GM21723 (cell line): Measurements from ENCODE around the gene S100A2.
A peak's percentile ranks its signal among the peaks of the same experiment; 100 is the strongest.

Source experiments
- ATAC-seq: cut with Tn5 transposase; IDR thresholded peaks from one replicate; pipeline ENCODE4 v1.9.1; 2021; ENCODE audit warnings: mild to moderate bottlenecking, moderate library complexity; ENCODE audit not compliant: unreplicated experiment

The S100A2 gene

GRCh38 chr1:153565529-153566374 lies at the start of gene S100A2:
Gene S100A2 (minus strand): TSS chr1:153565844. CDS start chr1:153563877, 1,967 bp downstream.
- no peak for ATAC-seq

- no peak for ATAC-seq
These were observed 49.8 kb upstream of the S100A2 start for GRCh38 chr1:153615406-153615805.

DNA sequence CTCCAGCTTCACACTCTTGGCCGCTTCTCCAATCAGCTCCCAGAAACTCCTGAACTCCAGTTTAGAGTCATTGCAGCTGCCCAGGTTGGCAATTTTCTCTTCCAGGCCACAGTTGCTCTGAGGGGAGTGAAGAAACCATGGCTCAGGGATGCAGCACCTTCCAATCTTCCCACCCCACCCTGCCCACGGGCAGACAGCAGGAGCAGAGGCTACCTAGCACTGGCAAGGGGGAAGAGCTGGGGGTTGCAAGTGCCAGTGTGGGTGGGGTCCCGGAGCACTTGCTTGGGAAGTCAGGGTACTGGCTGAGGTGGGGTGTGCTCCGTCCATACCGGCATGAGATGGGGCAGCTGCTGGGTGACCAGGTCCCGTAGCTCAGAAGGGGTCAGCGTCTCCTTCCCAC lies 49.3 kb upstream of the S100A2 start:
- no peak for ATAC-seq

- no peak for ATAC-seq
These were observed 48.7 kb upstream of the S100A2 start for GRCh38 chr1:153614189-153614900.

DNA sequence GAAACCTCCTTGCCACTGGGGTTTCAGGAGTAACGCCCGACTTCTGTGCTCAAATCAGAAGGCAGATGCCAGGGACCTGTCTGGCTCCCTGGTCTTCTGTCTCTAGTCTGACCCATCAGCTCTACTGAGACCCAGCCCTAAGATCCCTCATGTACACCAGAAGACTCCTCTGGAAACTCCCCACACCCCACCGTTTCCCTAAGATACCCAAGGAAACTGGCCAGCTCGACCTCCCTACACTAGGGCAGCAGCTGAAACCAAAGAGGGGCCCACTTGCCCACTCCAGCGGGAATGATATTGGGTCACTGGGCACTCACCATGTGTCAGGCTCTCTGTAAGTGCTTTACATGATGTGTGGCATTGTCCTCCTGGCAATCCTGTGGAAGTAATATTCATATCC lies 47.8 kb upstream of the S100A2 start:
- ATAC-seq: no peak

DNA sequence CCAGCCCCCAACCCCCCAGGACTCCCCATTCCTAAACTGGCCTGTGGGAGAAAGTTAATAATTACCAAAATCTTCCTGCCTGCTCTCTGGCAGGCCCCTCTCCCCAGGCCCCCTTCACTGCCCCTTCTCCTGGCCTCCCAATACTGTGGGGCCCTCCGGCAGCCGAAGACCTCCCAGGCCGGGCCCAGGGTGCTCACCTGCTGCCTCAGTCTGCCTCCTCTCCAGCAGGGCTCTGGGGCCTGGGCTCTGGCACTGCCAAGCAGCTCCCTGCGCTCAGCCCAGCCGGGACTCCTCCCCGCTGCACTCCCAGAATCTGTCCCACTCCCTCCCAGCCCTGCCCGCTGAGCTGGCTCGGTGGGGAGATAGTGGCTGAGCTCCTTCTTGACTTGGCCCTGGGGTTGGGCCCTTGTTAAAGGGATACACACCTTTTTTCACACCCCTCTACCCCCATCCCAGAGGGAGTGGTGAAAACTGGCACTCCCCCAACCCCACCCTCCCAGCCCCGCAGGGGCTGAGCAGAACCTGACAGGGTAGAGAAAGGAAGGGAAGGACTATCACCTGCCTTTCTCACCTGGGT lies 47.2 kb upstream of the S100A2 start, which contains the start of gene S100A16:
S100A16 (minus strand) TSS at position 383 of the 577 bp plus-strand sequence. CDS start 4,986 bp downstream, outside the sequence.
- ATAC-seq: no peak

DNA sequence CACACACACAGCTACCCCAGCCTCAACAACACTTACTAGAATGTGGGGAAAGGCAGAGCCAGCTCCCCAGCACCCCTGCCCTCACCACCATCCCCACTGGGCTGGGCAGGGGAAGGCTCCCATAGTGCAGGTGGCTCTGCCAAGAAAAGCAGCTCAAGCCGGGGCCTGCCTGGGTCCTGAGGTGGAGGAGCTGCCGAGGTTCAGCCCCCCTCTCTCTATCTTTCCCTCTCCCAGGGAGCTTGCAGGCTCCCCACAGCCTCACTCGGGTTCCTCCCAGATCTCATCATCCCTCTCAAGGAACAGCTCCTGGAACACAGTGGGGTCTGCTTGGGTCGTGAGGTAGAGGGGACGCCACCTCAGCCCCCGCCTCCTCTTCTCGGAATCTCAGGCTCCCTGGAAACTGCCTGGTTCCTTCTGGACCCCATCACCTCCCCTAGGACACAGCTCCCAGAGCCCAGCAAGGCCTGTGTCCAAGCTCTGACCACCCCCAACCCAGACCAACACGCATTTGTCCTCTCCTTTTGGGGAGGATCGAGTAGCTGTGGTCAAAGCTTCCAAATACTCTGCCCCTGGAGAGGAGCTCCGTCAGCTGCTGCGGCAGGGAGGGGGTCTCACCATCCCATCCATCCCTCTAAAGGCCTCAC lies 46.6 kb upstream of the S100A2 start:
- no peak for ATAC-seq

- no peak for ATAC-seq
These were observed 45.7 kb upstream of the S100A2 start for GRCh38 chr1:153611356-153611755.

DNA sequence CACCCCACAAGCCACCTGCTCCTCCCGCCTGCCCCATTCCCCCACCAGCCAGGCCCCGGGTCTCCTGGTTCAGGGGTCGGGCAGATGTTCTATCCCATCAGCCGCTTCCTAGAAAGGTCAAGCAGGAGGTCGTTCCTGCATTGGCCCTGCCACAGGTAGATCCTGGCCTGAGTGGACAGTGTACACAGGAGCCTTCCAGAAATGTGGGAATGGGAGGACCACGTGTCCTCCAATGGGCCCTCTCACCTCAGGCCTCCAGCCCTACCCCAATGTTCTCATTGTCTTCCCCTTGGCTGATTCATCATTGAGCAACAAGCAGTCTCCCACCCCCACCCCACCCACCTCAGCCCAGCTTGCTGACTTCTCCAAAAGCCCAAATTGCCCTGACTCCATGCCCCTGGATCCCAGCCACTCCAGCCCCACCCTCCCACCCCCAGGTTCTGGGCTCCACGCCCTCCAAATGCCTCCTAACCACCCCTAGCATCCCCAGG lies 45.2 kb upstream of the S100A2 start:
- no peak for ATAC-seq

- ATAC-seq: no peak
These were observed 44.7 kb upstream of the S100A2 start for GRCh38 chr1:153610334-153610733.

DNA sequence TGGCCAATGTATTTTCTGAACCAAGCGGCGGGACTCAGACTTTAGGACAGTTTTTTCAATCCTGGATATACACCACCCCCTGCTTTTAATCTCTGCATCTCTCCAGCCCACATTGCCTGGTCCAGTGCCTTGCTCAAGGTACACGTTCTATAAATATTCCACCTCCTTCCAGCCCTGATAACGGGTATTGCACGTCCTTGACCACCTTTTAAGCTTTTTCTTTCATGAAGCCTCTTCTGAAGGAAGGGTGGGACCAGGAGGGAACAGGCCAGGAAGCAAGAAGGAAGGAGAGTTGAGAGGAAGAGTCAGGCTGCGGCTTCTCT lies 43.9 kb upstream of the S100A2 start:
- no peak for ATAC-seq

- no peak for ATAC-seq
These were observed 43.3 kb upstream of the S100A2 start for GRCh38 chr1:153608742-153609584.

DNA sequence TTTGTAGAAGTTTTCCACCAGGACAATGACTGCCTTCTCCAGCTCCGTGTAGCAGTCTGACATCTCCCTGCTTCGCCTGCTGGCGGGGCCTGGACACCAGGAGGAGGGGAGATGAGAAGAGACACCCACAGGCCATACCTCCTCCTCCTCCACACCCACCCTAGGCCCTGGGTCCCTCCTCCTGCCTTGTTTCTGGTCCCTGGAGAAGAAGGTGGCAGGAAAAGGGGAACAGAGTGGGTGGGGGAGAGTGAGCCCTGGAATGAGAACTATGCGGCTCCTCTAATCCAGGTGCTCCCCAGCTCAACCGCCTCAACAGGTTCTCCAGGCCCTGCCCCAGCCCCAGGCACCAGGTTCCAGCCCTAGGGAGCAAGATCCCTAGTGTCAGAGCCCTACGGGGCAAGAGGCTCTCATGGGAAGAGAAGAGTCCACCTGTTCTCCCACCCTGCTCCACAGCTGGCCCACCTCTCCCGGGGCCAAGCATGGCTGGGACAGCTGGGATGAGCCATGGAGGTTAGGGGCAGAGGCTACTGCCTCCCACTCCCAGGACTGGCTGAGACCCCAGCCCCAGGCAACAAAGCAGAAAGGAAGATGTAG lies 42.5 kb upstream of the S100A2 start:
- no peak for ATAC-seq

DNA sequence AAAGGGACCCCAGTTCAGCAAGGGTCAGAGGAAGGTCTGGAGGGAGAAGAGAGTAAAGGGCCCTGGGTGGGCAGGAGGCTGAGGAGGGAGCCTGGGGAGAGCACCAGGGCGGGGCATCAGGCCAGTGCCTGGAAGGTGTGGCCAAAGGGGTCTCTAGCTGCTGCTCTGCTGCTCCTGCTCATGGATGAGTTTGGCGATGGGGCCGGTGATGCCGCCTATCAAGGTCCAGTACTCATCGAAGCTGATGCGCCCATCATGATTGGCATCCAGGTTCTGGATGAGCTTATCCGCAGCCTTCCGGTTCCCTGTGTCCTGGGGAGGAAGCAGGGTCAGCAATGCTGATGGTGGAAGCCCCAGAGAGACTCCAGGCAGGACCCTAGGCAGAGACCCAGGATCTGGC lies 41.7 kb upstream of the S100A2 start:
- no peak for ATAC-seq

- ATAC-seq: no peak
These were observed 40.5 kb upstream of the S100A2 start for GRCh38 chr1:153606194-153606593.

DNA sequence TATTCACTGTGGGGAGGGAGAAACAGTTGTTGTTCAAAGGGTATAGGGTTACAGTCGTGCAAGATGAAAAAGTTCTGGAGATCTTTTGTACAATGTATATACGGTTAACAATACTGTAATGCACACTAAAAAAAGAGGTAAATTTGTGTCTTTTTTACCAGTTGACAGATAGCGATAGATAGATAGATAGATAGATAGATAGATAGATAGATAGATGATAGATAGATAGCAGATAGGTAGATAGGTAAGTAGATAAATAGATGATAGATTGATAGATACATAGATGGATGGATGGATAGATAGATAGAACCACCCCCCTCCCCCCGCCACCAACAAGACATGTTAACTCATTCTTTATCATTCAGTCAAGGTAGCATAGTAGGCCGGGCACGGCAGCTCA lies 37.1 kb upstream of the S100A2 start:
- no peak for ATAC-seq

DNA sequence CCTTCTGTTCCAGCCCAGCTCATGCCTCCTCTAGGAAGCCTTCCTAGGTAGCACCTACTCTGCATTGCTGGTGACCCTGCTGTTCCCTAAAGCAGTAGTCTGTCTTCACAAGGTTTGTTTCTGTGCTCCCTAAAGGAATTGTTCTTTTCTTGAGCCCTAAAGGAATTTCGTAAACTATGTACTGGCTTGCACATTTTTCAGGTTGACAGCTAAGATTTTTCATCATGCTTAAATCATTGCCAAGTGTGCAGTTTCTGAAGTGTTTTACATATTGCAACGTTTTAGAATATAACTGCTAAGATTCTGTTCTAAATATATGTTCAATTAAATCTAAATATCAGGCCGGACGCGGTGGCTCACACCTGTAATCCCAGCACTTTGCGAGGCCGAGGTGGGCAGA lies 34.2 kb upstream of the S100A2 start:
- no peak for ATAC-seq

GRCh38 chr1:153598309-153599172 lies 32.9 kb upstream of the S100A2 start:
- ATAC-seq: peak; percentile 99

DNA sequence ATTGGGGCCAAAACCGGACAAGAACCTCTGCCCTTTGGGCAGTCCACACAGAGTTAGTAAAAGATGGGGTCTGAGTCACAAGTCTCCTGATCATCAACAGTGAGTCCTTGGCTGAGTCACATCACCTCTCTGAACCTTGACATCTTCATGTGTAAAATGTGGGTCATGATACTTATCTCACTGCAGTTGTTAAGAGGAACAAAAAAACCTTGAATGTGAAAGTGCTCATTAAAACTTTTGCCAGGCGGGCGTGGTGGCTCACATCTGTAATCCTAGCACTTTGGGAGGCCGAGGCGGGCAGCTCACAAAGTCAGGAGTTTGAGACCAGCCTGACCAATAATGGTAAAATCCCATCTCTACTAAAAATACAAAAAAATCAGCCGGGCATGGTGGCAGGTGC lies 31.6 kb upstream of the S100A2 start:
- ATAC-seq: no peak
